HEK293 (cell line): ENCODE data around the gene TANC1.

ENCODE experiments used
- ZNF121 ChIP-seq: fragments of 450-650 bp; formaldehyde crosslinking; IDR thresholded peaks from 2 replicates; pipeline ENCODE4 v1.5.1; 2016; ENCODE audit warnings: missing biosample characterization, missing genetic modification characterization
- ZNF223 ChIP-seq: fragments of 450-650 bp; formaldehyde crosslinking; IDR thresholded peaks from 2 replicates; pipeline ENCODE4 v1.5.1; 2016; ENCODE audit warnings: missing biosample characterization, missing genetic modification characterization
- ZNF266 ChIP-seq: fragments of 450-650 bp; formaldehyde crosslinking; IDR thresholded peaks from 2 replicates; pipeline ENCODE4 v1.5.1; 2016; ENCODE audit warnings: missing biosample characterization, missing genetic modification characterization, low read depth
- ZNF561 ChIP-seq: fragments of 450-650 bp; IDR thresholded peaks from 2 replicates; pipeline ENCODE4 v1.5.1; 2018; ENCODE audit warnings: missing biosample characterization, missing genetic modification characterization, borderline replicate concordance
- ZNF707 ChIP-seq: fragments of 450-650 bp; formaldehyde crosslinking; IDR thresholded peaks from 2 replicates; pipeline ENCODE4 v1.5.1; 2016; ENCODE audit warnings: missing biosample characterization, missing genetic modification characterization
- ZNF785 ChIP-seq: fragments of 450-650 bp; formaldehyde crosslinking; IDR thresholded peaks from 2 replicates; pipeline ENCODE4 v1.5.1; 2016; ENCODE audit warnings: missing biosample characterization, missing genetic modification characterization
- TF ChIP-seq, protein P1 (sequence below): fragments of 450-650 bp; formaldehyde crosslinking; IDR thresholded peaks from 2 replicates; pipeline ENCODE4 v1.5.1; 2016; ENCODE audit warnings: missing biosample characterization, missing genetic modification characterization
- TF ChIP-seq, protein P2 (sequence below): fragments of 450-650 bp; formaldehyde crosslinking; IDR thresholded peaks from 2 replicates; pipeline ENCODE4 v1.5.1; 2016; ENCODE audit warnings: missing biosample characterization, missing genetic modification characterization, borderline replicate concordance

GRCh38 chr2:159034713-159035112 lies 66.3 kb downstream of the TANC1 start:
- no peak for TF ChIP-seq ZNF266 (tag by site-specific recombination)
- TF ChIP-seq ZNF121 (tag by site-specific recombination) = no peak
- no peak for TF ChIP-seq ZNF223 (tag by site-specific recombination)
- TF ChIP-seq ZNF785 = no peak
- TF ChIP-seq ZNF561 (tag by site-specific recombination) = no peak
- TF ChIP-seq ZNF707 = no peak
- TF ChIP-seq, protein P1, sequence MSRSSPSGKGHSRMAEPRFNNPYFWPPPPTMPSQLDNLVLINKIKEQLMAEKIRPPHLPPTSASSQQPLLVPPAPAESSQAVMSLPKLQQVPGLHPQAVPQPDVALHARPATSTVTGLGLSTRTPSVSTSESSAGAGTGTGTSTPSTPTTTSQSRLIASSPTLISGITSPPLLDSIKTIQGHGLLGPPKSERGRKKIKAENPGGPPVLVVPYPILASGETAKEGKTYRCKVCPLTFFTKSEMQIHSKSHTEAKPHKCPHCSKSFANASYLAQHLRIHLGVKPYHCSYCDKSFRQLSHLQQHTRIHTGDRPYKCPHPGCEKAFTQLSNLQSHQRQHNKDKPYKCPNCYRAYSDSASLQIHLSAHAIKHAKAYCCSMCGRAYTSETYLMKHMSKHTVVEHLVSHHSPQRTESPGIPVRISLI = no peak
- TF ChIP-seq, protein P2, sequence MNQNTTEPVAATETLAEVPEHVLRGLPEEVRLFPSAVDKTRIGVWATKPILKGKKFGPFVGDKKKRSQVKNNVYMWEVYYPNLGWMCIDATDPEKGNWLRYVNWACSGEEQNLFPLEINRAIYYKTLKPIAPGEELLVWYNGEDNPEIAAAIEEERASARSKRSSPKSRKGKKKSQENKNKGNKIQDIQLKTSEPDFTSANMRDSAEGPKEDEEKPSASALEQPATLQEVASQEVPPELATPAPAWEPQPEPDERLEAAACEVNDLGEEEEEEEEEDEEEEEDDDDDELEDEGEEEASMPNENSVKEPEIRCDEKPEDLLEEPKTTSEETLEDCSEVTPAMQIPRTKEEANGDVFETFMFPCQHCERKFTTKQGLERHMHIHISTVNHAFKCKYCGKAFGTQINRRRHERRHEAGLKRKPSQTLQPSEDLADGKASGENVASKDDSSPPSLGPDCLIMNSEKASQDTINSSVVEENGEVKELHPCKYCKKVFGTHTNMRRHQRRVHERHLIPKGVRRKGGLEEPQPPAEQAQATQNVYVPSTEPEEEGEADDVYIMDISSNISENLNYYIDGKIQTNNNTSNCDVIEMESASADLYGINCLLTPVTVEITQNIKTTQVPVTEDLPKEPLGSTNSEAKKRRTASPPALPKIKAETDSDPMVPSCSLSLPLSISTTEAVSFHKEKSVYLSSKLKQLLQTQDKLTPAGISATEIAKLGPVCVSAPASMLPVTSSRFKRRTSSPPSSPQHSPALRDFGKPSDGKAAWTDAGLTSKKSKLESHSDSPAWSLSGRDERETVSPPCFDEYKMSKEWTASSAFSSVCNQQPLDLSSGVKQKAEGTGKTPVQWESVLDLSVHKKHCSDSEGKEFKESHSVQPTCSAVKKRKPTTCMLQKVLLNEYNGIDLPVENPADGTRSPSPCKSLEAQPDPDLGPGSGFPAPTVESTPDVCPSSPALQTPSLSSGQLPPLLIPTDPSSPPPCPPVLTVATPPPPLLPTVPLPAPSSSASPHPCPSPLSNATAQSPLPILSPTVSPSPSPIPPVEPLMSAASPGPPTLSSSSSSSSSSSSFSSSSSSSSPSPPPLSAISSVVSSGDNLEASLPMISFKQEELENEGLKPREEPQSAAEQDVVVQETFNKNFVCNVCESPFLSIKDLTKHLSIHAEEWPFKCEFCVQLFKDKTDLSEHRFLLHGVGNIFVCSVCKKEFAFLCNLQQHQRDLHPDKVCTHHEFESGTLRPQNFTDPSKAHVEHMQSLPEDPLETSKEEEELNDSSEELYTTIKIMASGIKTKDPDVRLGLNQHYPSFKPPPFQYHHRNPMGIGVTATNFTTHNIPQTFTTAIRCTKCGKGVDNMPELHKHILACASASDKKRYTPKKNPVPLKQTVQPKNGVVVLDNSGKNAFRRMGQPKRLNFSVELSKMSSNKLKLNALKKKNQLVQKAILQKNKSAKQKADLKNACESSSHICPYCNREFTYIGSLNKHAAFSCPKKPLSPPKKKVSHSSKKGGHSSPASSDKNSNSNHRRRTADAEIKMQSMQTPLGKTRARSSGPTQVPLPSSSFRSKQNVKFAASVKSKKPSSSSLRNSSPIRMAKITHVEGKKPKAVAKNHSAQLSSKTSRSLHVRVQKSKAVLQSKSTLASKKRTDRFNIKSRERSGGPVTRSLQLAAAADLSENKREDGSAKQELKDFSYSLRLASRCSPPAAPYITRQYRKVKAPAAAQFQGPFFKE (tag by site-specific recombination) = no peak
